Neural progenitor cell (in vitro differentiated cells): ENCODE data around the gene PITPNC1. TPM values are rescaled to one million over a fixed set of nuclear protein-coding genes. Genes with fewer than 3 reads are reported as not detected.

ENCODE experiments used
- DNase-seq: peaks from one replicate; pipeline ENCODE4 v3.0.0-alpha.2; 2016; ENCODE audit warnings: low spot score
- H2AFZ ChIP-seq: fragments of 200-600 bp; sonication (generic); replicated peaks from 2 replicates; pipeline ENCODE4 v1.6.1; 2016; ENCODE audit warnings: antibody characterized with exemption
- H3F3A ChIP-seq: fragments of 200-600 bp; sonication (generic); 2 replicates; pipeline ENCODE4 v1.6.1; 2016; ENCODE audit warnings: antibody characterized with exemption, low read depth
- H3K27ac ChIP-seq: fragments of 200-600 bp; sonication (generic); 2 replicates; pipeline ENCODE4 v1.5.1; 2016; ENCODE audit warnings: mild to moderate bottlenecking
- H3K27me3 ChIP-seq: fragments of 200-600 bp; sonication (generic); 2 replicates; pipeline ENCODE4 v1.6.1; 2016; ENCODE audit warnings: mild to moderate bottlenecking, moderate library complexity
- H3K36me3 ChIP-seq: fragments of 200-600 bp; sonication (generic); 2 replicates; pipeline ENCODE4 v1.5.1; 2016
- H3K4me1 ChIP-seq: fragments of 200-600 bp; sonication (generic); 2 replicates; pipeline ENCODE4 v1.6.1; 2016; ENCODE audit warnings: mixed run types
- H3K4me2 ChIP-seq: fragments of 200-600 bp; sonication (generic); 2 replicates; pipeline ENCODE4 v1.6.1; 2016
- H3K4me3 ChIP-seq: fragments of 200-600 bp; sonication (generic); 2 replicates; pipeline ENCODE4 v1.5.1; 2016
- H3K79me2 ChIP-seq: fragments of 200-600 bp; sonication (generic); 2 replicates; pipeline ENCODE4 v1.6.1; 2016; ENCODE audit warnings: low read depth
- H3K9ac ChIP-seq: fragments of 200-600 bp; sonication (generic); 2 replicates; pipeline ENCODE4 v1.6.1; 2016
- H3K9me3 ChIP-seq: fragments of 200-600 bp; sonication (generic); 2 replicates; pipeline ENCODE4 v1.5.1; 2016; ENCODE audit warnings: low read depth
- H4K20me1 ChIP-seq: fragments of 200-600 bp; sonication (generic); 2 replicates; pipeline ENCODE4 v1.6.1; 2016; ENCODE audit warnings: low read depth
- H3K27ac Mint-ChIP-seq: 3 replicates; pipeline ENCODE4 v1.8.0; 2021; ENCODE audit warnings: mixed read lengths
- H3K27me3 Mint-ChIP-seq: 2 replicates; pipeline ENCODE4 v1.8.0; 2022; ENCODE audit warnings: low read depth, mild to moderate bottlenecking, inconsistent platforms, moderate library complexity, mixed read lengths; ENCODE audit not compliant: insufficient read depth
- H3K36me3 Mint-ChIP-seq: 3 replicates; pipeline ENCODE4 v1.8.0; 2021; ENCODE audit warnings: mixed read lengths
- H3K4me1 Mint-ChIP-seq: 3 replicates; pipeline ENCODE4 v1.8.0; 2021; ENCODE audit warnings: mixed read lengths
- H3K4me3 Mint-ChIP-seq: 3 replicates; pipeline ENCODE4 v1.8.0; 2021; ENCODE audit warnings: mild to moderate bottlenecking, moderate library complexity, mixed read lengths
- H3K9me3 Mint-ChIP-seq: 3 replicates; pipeline ENCODE4 v1.8.0; 2020; ENCODE audit warnings: mixed read lengths
- EZH2 ChIP-seq: fragments of 200-600 bp; sonication (generic); IDR thresholded peaks from 2 replicates; pipeline ENCODE4 v1.6.1; 2017; ENCODE audit warnings: antibody characterized with exemption, mild to moderate bottlenecking, moderate library complexity
- EZH2phosphoT487 ChIP-seq: fragments of 200-600 bp; sonication (generic); IDR thresholded peaks from 2 replicates; pipeline ENCODE4 v1.6.1; 2017; ENCODE audit warnings: antibody characterized with exemption
- total RNA-seq: library from RNA; depleted of rRNA; stranded (reverse); fragments of >200 nt; gene quantifications from 2 replicates; pipeline ENCODE4 v1.2.3, GENCODE V29; 2015; ENCODE audit warnings: low replicate concordance
- TF ChIP-seq, protein P1 (sequence below): fragments of 200-600 bp; sonication (generic); IDR thresholded peaks from 2 replicates; pipeline ENCODE4 v1.5.1; 2017; ENCODE audit warnings: antibody characterized with exemption, mild to moderate bottlenecking

PITPNC1 gene
- total RNA-seq, 1 donor from 2014 or later, result 8.1 TPM

DNA sequence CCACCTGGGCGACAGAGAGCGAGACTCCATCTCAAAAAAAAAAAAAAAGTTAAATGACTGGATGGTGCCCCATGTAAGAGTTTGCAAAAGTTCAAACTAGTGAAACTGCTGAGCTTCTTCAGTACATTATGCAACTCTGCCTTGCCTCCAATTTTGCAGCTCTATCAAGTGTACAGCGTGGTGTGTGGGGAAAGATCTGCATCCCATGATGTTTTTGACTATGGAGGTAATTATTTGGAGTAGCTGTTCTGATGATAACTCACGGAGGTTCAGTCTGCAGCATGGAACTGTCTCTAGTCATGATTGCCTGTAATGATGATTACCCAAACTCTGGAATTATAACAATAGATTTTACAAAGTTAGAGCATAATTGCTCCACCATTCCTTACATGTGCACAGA lies 149.6 kb downstream of the PITPNC1 start:
- Histone ChIP-seq H3K9me3 (no peaks in the 10 kb centered on the region), H4K20me1 (no peaks in the 10 kb centered on the region), H3K27me3 (no peaks in the 10 kb centered on the region), H3K9ac (no peak overlapping the region), H3K4me2 (no peak overlapping the region), H3K27ac (no peak overlapping the region), H2AFZ (no peak overlapping the region), H3F3A (peaks cover 9% of the 10 kb centered on the region), H3K4me1 (peaks cover 17% of the 10 kb centered on the region), H3K36me3 (no peaks in the 10 kb centered on the region), H3K4me3 (no peak overlapping the region), H3K79me2 (no peaks in the 10 kb centered on the region)
- Mint-ChIP-seq H3K4me1 (peaks cover 39% of the 10 kb centered on the region), H3K4me3 (no peak overlapping the region), H3K27me3 (no peaks in the 10 kb centered on the region), H3K36me3 (no peaks in the 10 kb centered on the region), H3K9me3 (no peaks in the 10 kb centered on the region), H3K27ac (no peak overlapping the region)
- TF ChIP-seq EZH2 (no peak), EZH2phosphoT487 (no peak)
- TF ChIP-seq, protein P1, sequence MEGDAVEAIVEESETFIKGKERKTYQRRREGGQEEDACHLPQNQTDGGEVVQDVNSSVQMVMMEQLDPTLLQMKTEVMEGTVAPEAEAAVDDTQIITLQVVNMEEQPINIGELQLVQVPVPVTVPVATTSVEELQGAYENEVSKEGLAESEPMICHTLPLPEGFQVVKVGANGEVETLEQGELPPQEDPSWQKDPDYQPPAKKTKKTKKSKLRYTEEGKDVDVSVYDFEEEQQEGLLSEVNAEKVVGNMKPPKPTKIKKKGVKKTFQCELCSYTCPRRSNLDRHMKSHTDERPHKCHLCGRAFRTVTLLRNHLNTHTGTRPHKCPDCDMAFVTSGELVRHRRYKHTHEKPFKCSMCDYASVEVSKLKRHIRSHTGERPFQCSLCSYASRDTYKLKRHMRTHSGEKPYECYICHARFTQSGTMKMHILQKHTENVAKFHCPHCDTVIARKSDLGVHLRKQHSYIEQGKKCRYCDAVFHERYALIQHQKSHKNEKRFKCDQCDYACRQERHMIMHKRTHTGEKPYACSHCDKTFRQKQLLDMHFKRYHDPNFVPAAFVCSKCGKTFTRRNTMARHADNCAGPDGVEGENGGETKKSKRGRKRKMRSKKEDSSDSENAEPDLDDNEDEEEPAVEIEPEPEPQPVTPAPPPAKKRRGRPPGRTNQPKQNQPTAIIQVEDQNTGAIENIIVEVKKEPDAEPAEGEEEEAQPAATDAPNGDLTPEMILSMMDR, result no peak
- no peak for DNase-seq

DNA sequence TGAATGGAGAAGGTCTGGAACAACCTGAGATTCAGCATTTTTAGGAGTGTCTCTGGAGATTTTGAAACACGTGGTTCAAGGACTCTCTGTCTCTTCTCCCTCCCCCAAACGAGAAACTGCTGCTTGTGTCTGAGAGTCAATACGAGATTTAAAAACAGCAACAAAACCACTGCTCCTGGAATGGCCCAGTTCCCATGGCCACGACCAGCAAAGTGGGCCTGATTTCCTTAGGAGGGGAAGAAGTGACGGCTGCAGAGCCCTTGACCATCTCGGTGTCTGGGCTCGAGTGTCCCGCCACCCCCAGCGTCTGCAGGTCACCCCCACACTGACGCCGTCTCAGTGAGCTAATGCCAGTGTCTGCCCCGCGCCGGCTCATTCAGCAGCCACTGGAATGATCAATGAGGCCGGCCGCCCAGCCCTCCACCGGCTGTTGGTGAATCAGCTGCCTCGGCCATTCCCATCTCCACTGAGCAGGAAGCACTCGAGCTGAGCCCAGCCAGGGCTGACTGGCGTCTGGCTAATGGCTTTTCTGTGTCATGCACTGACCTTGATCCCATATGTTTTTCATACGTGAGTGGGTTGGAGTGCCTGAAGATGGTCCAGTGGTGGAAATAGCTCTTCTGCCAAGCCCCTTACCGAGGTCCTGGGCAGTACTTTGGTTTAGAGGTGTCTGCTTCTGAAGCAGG lies 151.8 kb downstream of the PITPNC1 start:
- H3K79me2 ChIP-seq, result no peaks in the 10 kb centered on the region
- Mint-ChIP-seq H3K27ac (peak overlapping the region; percentile 87), H3K4me1 (peaks cover 41% of the 10 kb centered on the region), H3K27me3 (no peaks in the 10 kb centered on the region), H3K9me3 (no peaks in the 10 kb centered on the region), H3K4me3 (peak overlapping the region; percentile 50), H3K36me3 (no peaks in the 10 kb centered on the region)
- no peaks in the 10 kb centered on the region for H4K20me1 ChIP-seq
- DNase-seq, result peak; percentile 84
- TF ChIP-seq EZH2phosphoT487 (no peak), EZH2 (no peak)
- TF ChIP-seq, protein P1, result no peak
- no peaks in the 10 kb centered on the region for H3K36me3 ChIP-seq
- H3K4me1 ChIP-seq, result peaks cover 10% of the 10 kb centered on the region
- peaks cover 7% of the 10 kb centered on the region for H3F3A ChIP-seq
- no peaks in the 10 kb centered on the region for H3K9me3 ChIP-seq
- no peak overlapping the region for H3K9ac ChIP-seq
- H3K4me2 ChIP-seq, result peak overlapping the region; percentile 54
- no peaks in the 10 kb centered on the region for H3K27me3 ChIP-seq
- no peak overlapping the region for H3K27ac ChIP-seq
- H2AFZ ChIP-seq, result peak overlapping the region; percentile 27
- peak overlapping the region; percentile 6 for H3K4me3 ChIP-seq

DNA sequence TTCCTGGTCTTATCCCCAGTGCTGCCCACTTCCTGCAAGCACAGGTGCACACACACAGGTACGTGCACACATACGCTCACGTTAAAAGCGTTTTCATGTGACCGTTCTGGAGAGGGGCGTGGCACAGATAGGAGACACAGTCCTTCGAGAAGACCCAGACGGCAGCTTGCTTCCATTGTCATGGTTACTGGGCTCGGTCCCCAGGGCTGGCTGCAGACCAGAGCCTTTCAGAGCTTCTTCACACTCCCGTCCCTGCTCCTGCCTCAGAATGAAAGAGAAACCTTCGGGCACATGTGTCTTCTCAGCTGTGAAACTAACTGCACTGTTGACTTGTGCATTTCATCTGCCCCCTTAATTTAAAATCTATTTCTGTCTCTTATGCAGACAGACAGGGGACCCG lies 154.2 kb downstream of the PITPNC1 start:
- Mint-ChIP-seq H3K36me3 (peaks cover 5% of the 10 kb centered on the region), H3K27ac (no peak overlapping the region), H3K4me3 (no peak overlapping the region), H3K9me3 (no peaks in the 10 kb centered on the region), H3K4me1 (peaks cover 48% of the 10 kb centered on the region), H3K27me3 (no peaks in the 10 kb centered on the region)
- H4K20me1 ChIP-seq, result no peaks in the 10 kb centered on the region
- H3K9me3 ChIP-seq, result no peaks in the 10 kb centered on the region
- no peaks in the 10 kb centered on the region for H3K79me2 ChIP-seq
- H3K4me3 ChIP-seq, result no peak overlapping the region
- no peak overlapping the region for H3K4me2 ChIP-seq
- H3F3A ChIP-seq, result peaks cover 7% of the 10 kb centered on the region
- no peak for DNase-seq
- H3K36me3 ChIP-seq, result no peaks in the 10 kb centered on the region
- no peaks in the 10 kb centered on the region for H3K27me3 ChIP-seq
- H3K27ac ChIP-seq, result no peak overlapping the region
- TF ChIP-seq EZH2phosphoT487, result no peak
- no peak for TF ChIP-seq EZH2
- TF ChIP-seq, protein P1, result no peak
- no peak overlapping the region for H2AFZ ChIP-seq
- H3K4me1 ChIP-seq, result peaks cover 10% of the 10 kb centered on the region
- H3K9ac ChIP-seq, result no peak overlapping the region
